NCI-H146 (cell line): ENCODE measurements around the gene CDC5L.
A peak's percentile ranks its signal among the peaks of the same experiment; 100 is the strongest.

Experiments
- DNase-seq: peaks from one replicate; lab custom pipeline; 2025; lab: John Stamatoyannopoulos, UW

The CDC5L gene

DNA sequence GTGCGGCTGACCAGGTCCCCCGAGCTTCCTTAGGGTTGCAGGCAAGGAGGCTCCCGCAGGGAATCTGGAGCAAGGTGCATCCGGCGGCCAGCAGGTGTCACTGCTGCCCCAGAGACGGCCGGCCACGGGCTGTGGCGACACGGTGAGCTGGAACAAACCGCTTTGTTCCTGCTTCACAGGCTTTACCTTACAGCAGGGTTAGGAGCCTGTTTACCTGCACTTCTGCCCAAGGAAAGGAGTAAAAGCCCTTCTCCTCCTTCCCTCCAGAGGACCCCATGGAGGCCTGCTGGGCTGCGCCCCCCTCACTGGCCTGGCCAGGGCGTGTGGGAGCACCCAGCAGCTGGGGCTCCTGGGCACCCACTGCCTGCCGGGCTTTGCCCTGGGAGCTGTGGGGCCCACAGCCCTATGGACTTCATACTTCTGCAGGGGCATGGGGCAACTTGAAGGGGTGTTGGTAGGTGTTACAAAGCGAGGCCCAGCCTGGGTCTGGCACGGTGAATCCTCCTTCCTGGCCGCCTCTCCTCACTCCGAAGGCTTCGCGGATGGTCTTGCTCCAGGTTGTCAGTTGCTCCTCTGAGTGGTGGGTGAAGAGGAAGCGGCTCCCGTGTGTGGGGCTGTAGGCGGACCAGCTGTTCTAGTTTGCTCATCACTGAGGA lies 88.4 kb downstream of the CDC5L start:
- peak; percentile 80 for DNase-seq

DNA sequence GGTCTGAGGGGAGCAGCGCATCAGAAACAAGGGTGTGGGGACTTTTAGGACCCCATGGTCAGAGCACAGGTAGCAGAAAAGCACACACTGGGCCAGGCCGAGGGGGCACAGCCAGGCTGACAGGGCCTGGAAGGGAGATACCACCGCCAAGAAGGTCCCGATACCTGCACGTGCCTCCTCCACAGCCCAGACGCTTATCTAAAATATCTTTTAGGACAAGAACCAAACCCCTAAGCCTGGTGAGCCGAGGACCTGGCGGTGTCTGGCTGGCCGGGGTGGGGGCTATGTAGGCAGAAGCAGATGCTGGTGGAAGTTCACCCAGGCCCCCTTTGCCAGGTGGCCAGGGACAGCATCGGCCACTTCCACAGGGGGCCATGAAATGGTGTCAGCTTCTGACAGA lies 89.3 kb downstream of the CDC5L start:
- no peak for DNase-seq

GRCh38 chr6:44477293-44477894 lies 89.9 kb downstream of the CDC5L start:
- no peak for DNase-seq

GRCh38 chr6:44478158-44478557 lies 90.7 kb downstream of the CDC5L start:
- DNase-seq, result no peak

DNA sequence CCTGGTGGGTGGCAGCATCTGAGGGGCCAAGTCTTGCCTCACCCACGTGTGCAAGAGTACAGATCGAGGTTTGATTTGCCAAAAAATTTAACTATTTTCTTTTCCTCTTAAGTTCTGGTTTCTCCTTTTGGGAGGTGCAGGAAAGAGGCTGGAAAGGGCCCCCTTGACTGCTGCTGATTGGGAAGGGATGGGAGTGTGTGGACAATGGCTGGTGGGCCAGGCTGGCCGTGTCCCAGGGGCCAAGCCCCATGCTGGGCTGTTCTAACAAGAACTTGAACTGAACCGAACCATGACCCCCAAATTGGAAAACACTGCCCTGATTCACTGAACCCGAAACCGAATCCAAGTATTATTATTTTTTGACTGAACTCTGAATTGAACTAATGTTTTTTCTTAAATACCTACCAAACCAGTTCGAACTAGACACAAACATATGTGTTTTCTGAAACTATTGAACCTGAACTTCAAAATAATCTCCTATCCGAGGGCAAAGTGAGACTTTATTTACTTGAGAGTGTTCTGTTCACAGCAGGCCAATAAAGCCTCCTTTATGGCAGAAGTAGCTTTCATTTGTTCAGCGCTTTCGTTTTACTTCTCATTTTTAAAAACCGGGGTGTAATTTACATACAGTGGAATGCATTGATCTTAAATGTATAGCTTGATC lies 91.2 kb downstream of the CDC5L start:
- no peak for DNase-seq

DNA sequence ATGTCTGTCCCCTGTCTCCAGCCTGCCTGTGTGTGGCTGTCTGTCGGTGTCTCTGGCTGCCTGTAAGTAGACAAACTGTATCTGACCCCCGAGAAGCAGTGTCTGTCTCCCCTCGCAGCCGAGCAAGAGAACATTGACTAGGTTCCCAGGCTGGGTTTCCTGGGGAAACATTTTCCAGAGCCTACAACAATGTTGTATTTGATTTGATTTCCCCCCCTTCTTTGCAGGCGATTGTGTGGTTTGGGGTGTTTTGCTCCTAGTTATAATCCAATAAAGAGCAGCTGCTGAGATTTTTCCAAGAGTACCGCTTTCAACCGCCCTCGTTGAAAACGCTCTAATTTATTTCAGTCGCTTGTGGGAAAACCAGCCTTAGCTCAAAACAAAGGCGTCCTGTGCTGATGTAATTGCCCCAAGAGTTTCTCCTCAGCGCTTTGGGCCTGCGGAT lies 92.6 kb downstream of the CDC5L start:
- DNase-seq, result no peak

GRCh38 chr6:44481056-44481455 lies 93.5 kb downstream of the CDC5L start:
- DNase-seq, result no peak

DNA sequence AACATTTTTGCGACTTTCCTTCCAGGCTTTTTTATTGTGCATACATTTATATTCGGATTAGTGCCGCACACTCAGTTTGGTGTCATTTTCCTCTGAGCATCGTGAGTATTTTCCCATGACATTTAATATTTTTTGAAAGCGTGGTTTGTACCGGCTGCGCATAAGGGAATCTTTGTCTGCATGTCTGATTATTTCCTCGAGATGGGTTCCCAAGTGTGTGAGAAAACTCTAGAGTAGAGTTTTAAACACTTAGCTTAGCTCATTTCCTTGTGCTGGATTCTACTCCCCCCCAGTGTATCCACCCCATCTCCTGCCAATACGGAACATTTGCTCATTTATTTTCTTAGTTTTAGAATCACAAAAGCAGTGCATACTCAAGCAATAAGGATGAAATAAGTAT lies 94.3 kb downstream of the CDC5L start:
- DNase-seq, result no peak

- DNase-seq, result no peak
These were observed 98.3 kb downstream of the CDC5L start for GRCh38 chr6:44485601-44486401.

DNA sequence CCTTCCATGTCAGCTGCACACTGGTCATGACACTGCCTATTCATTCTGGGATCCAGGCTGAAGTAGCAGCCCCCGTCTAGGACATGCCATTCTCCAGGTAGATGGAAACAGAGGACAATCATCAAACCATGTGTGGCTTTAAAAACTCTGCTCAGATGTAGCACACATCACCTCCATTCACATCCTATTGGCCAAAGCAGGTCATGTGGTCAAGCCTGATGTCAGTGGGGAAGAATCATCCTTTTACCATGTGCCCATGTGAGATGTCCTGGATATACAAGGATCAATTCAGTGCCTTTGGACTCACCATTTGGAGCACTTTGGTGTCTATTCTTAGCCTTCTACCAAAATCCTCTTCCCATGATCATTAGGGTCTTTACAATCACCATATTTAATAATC lies 99.5 kb downstream of the CDC5L start:
- DNase-seq, result no peak

DNA sequence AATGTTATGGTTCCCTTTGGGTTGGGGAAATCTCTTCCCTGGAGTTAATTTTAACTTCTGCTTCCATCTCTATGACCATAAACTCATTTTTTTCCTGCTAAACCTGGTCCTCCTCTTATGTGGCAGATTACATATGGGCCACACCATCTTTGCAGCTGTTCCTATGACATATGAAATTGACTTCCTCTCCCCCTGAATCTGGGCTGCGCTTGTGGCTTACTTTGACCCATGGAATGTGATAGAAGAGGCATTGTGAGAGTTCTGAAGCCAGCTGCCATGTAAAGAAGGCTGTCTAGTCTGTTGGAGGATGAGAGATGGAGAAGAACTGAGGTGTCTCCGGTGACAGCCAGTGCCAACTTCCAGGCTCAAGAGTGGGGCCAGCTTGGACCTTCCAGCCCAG lies 100.1 kb downstream of the CDC5L start:
- DNase-seq, result no peak

DNA sequence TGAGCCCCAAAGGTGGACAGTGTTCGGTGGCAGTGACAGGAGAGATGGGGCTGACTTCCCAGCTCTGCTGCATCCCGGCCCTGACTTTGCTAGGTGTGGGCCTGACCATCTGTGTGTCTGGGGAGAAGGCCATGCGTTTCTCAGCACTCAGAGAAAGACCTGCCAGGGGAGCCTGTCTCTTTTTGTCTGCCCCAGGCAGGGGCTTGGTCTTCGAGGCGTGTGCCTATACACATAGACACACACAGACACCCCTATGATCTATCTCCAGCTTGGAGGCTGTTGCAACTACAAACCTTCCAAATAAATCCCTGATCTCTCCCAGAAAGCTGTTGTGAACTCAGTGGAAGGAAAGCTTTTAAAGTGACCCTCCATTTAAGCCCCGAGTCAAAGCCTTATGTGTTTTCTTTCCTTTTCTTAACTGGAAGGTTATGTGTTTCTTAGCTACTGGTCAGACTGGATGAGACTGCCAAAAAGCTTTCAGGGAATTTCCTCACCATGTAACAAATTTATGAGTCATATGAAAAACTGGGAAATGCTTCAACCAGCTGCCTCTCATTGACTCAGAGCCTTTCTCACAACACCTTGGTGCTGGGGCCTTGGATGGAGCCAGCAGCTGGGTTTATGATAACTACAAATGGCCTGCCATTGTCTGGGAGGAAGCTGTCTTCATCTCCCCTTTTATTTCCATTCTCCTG lies 102.6 kb downstream of the CDC5L start:
- no peak for DNase-seq

- no peak for DNase-seq
These were observed 105.6 kb downstream of the CDC5L start for GRCh38 chr6:44493132-44493531.

DNA sequence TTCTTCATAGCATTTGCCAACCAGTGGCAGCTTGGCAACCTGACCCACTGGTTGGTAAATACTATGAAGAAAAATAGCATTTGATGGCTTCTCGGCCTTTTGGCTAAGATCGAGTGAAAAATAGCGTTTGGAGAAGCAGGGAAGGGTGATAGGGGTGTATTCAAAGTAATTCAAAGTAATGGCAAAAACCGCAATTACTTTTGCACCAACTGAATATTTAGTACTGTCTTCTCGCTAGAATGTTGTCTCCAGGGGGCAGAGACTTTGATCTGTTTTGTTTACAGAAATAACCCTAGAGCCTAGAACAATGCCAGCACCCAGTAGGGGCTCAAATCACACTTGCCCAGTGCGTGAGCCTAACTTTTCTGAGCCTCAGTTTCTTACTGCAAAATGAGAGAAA lies 106.1 kb downstream of the CDC5L start:
- no peak for DNase-seq

GRCh38 chr6:44494011-44494501 lies 106.5 kb downstream of the CDC5L start:
- DNase-seq, result peak; percentile 21

- DNase-seq, result no peak
These were observed 107.8 kb downstream of the CDC5L start for GRCh38 chr6:44495036-44495901.

GRCh38 chr6:44496665-44497369 lies 109.3 kb downstream of the CDC5L start:
- DNase-seq, result no peak

- DNase-seq, result no peak
These were observed 110.3 kb downstream of the CDC5L start for GRCh38 chr6:44497807-44498206.

DNA sequence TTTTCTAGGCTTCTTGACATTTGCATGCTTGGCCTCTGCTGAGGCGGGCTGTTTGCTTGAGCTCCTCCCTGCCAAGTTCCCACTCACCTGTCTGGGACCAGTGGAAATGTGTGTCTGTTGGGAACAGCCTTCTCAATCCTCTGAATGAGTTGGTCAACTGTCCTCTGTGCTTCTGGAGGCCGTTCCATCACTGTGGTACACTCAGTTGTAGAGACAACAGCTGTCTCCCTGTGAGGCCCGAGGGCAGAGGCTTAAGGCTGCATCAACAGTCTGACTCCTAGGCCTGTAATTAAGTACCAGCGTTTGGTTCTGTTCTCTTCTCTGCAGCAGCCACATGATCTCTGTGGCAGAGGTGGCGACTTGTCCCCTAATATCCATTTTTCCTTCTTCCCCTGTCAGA lies 110.9 kb downstream of the CDC5L start:
- DNase-seq, result no peak

DNA sequence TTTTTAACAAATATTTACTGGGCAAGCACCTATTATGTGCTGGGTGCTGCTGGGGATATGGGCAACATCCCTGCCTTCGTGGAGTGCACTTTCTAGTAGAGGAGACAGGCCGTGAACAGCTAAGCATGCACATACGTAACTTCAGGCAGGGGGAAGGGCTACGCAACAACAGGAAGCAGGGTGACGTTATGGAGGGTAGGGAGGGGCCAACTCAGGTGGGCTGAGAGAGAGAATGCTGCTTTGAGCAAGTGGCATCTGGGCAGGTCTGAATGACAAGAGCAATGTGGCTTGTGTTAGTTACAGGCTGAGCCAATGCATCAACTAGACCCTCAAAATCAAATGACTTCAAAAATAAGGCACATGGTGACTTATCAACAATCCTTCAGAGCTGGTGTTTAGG lies 112.1 kb downstream of the CDC5L start:
- DNase-seq, result no peak
